Measurements from ENCODE around the gene STX1A.
A peak's percentile ranks its signal among the peaks of the same experiment; 100 is the strongest.

Gene STX1A

DNA sequence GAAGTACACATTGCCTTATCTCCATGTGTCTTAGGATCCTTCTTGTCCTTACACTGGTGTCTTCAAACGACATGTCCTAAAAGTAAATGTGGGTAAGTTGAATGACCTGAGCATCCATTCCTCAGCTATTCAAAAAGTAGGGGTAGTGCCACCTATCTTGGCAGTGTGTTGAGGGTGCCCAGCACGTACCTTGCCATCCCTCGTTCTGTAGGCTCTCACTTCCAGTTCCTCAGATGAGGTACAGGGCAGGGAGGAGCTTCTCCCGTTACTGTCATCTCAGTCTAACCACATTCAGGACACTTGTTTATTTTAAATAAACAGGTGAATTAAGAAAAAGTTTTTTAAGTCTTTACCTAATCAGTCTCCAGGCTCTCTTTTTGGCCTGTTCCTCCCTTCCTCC, 23.1 kb downstream of the STX1A start:
- no peak for DNase-seq (ENCODE audit: insufficient read length, low spot score)
- TF ChIP-seq POLR2AphosphoS5 (IDR thresholded peaks at IDR 0.05; ENCODE audit: low read depth, low read length) (no peak), SPI1 (IDR thresholded peaks at IDR 0.05; ENCODE audit: low read depth, low read length) (no peak), POLR2A (IDR thresholded peaks at IDR 0.05; ENCODE audit: low read depth, low read length) (no peak), TAF1 (IDR thresholded peaks at IDR 0.05; ENCODE audit: low read depth, low read length) (no peak), POU2F2 (IDR thresholded peaks at IDR 0.05; ENCODE audit: low read depth, low read length) (no peak), PAX5 (IDR thresholded peaks at IDR 0.05; ENCODE audit: insufficient read depth, low read length, severe bottlenecking) (no peak)
- no peak for FAIRE-seq

DNA sequence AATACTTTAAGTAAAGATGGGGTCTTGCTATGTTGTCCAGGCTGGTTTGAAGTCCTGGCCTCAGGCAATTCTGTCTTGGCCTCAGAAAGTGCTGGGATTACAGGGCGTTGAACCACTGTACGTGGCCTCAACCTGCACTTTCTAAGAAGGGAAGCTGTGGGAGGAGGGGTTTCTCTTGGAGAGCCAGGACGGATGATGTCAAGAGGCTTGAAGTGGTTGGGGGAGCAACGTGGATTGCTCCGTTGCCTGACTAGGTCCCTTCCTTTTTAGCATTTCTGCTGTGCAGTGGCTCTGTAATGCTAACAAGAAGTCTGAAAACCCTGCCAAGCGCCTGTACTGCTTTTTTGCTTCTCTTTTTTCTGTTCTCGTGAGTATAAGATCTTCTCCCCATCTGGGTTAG, 28.8 kb downstream of the STX1A start:
- TF ChIP-seq POU2F2 (IDR thresholded peaks at IDR 0.05; ENCODE audit: low read depth, low read length) (no peak), SPI1 (IDR thresholded peaks at IDR 0.05; ENCODE audit: low read depth, low read length) (no peak), POLR2AphosphoS5 (IDR thresholded peaks at IDR 0.05; ENCODE audit: low read depth, low read length) (no peak), POLR2A (IDR thresholded peaks at IDR 0.05; ENCODE audit: low read depth, low read length) (no peak), TAF1 (IDR thresholded peaks at IDR 0.05; ENCODE audit: low read depth, low read length) (no peak), PAX5 (IDR thresholded peaks at IDR 0.05; ENCODE audit: insufficient read depth, low read length, severe bottlenecking) (no peak)
- no peak for DNase-seq (ENCODE audit: insufficient read length, low spot score)
- FAIRE-seq: no peak

DNA sequence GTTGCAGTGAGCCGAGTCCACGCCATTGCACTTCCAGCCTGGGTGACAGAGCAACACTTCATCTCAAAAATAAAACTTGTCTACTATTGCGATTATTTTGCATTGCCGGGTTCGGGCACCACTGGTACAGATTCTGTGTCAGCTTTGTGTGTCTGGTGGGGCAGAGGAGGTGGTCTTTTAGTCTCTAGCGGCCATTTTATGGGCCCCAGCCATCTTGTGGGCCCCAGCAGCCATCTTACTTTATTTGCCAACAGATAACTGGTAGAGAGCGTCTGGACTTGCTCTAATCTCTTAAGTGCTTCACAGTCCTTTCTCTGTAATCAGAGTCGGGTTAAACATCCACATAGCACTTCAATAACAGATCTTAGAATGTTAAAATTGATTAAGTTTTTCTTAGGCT, 31.2 kb downstream of the STX1A start:
- DNase-seq (ENCODE audit: insufficient read length, low spot score) (no peak), FAIRE-seq (no peak)
- TF ChIP-seq POU2F2 (IDR thresholded peaks at IDR 0.05; ENCODE audit: low read depth, low read length) (no peak), SPI1 (IDR thresholded peaks at IDR 0.05; ENCODE audit: low read depth, low read length) (no peak), TAF1 (IDR thresholded peaks at IDR 0.05; ENCODE audit: low read depth, low read length) (no peak), POLR2A (IDR thresholded peaks at IDR 0.05; ENCODE audit: low read depth, low read length) (no peak)

DNA sequence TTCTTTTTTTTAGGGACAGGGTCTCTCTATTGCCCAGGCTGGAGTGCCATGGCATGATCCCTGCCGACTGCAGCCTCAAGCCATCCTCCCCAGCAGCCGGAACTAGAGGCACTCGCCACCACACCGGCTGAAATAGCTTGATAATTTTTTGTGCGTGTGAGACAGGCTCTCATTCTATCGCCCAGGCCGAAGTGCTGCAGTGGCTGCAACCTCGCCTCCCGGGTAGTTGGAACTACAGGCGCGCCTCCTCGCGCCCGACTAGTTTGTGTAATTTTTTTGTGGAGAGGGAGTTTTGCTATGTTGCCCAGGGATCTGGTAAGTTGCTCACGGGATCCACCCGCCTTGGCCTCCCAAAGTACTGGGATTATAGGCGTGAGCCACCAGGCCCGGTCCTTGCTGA, 34.2 kb downstream of the STX1A start:
- FAIRE-seq (no peak), DNase-seq (ENCODE audit: insufficient read length, low spot score) (no peak)

DNA sequence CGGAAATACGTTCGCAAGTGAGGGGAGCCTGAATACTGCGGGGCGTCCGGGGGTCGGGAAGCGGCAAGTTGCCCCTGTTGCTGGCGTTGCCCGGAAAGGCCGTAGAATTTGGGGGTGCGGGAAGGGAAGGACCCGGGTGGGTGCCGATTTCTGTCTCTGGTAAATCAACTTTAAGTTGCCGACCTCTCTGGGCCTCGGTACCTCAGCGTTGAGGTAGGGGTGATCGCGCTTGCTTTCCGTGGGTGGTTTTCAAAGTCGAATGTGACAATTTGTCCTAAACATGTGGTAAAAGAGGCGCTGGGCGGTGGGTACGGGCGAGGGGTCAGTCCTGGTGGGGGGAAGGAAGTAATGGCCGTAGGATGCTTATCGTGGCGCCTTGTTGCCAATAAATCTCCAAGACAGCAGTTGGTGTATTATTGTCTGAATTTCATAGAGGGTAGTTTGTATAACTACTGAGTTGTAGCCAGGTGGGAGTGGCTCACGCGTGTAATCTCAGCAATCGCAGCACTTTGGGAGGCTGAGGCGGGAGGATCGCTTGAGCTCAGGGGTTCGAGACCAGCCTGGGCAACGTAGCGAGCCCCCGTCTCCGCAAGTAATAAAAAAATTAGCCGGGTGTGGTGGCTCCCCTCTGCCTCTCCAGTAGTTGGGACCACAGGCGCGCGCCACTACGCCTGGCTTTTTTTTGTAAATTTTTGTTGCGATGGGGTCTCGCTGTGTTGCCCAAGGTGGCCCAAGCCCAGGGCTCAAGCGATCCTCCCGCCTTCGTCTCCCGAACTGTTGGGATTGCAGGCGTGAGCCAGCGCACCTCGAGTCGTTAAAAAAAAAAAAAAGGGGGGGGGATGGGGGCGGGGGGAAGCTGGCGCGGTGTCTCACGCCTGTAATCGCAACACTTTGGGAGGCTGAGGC, 35.4 kb downstream of the STX1A start:
- DNase-seq (ENCODE audit: insufficient read length, low spot score) (no peak), FAIRE-seq (no peak)
- TF ChIP-seq SPI1 (IDR thresholded peaks at IDR 0.05; ENCODE audit: low read depth, low read length): no peak
- no peak for TF ChIP-seq POU2F2 (IDR thresholded peaks at IDR 0.05; ENCODE audit: low read depth, low read length)
- no peak for TF ChIP-seq TAF1 (IDR thresholded peaks at IDR 0.05; ENCODE audit: low read depth, low read length)
- TF ChIP-seq PAX5 (IDR thresholded peaks at IDR 0.05; ENCODE audit: insufficient read depth, low read length, severe bottlenecking): no peak
- no peak for TF ChIP-seq POLR2AphosphoS5 (IDR thresholded peaks at IDR 0.05; ENCODE audit: low read depth, low read length)
- TF ChIP-seq POLR2A (IDR thresholded peaks at IDR 0.05; ENCODE audit: low read depth, low read length): no peak

More for the DNA sequence above, 34.2 kb downstream of the STX1A start:
- no peak for TF ChIP-seq SPI1 (IDR thresholded peaks at IDR 0.05; ENCODE audit: low read depth, low read length)
- TF ChIP-seq POU2F2 (IDR thresholded peaks at IDR 0.05; ENCODE audit: low read depth, low read length): no peak
- no peak for TF ChIP-seq POLR2A (IDR thresholded peaks at IDR 0.05; ENCODE audit: low read depth, low read length)
- no peak for TF ChIP-seq PAX5 (IDR thresholded peaks at IDR 0.05; ENCODE audit: insufficient read depth, low read length, severe bottlenecking)
- no peak for TF ChIP-seq TAF1 (IDR thresholded peaks at IDR 0.05; ENCODE audit: low read depth, low read length)
- no peak for TF ChIP-seq POLR2AphosphoS5 (IDR thresholded peaks at IDR 0.05; ENCODE audit: low read depth, low read length)

DNA sequence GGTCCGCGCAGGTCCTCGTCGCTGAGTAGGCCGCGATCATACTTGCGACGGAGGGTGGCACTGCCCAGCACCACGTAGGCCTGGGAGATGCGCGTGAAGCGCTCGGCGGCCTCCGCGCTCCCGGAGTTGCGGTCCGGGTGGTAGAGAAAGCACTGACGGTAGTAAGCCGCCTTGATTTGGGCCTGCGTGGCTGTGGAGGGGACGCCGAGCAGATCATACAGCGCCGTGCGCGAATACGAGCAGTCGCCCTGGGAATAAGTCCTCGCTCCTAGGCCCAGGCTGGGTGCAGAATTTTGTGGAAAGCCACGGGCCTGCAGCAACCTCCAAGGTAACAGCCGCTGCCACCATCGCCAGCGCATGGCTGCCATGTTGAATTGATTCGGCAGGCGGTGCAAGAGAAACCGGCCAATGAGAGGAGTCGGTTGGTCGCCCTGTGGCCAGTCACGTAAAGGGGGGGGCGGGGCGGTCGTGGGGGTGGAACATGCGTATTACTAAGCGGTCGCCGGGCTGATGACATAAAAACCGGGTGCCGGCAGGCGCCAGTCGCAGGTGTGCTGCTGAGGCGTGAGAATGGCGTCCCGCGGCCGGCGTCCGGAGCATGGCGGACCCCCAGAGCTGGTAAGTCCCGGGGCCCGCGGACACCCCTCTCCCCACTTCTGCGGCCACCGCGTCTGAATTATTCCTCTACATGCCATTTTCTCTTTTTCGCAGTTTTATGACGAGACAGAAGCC, 36.2 kb downstream of the STX1A start, which contains the start of the genes BUD23 and DNAJC30:
Gene BUD23, plus strand, starts transcription at position 542 of the 732 bp plus-strand sequence. Its CDS starts 29 bp downstream, at position 571.
Gene DNAJC30, minus strand, starts transcription at position 398 of the 732 bp plus-strand sequence. Its CDS starts 30 bp downstream, at position 368.
- TF ChIP-seq SPI1 (IDR thresholded peaks at IDR 0.05; ENCODE audit: low read depth, low read length) (no peak), POLR2A (IDR thresholded peaks at IDR 0.05; ENCODE audit: low read depth, low read length) (peak; percentile 88), POU2F2 (IDR thresholded peaks at IDR 0.05; ENCODE audit: low read depth, low read length) (peak; percentile 78), TAF1 (IDR thresholded peaks at IDR 0.05; ENCODE audit: low read depth, low read length) (peak; percentile 93), POLR2AphosphoS5 (IDR thresholded peaks at IDR 0.05; ENCODE audit: low read depth, low read length) (peak; percentile 84), PAX5 (IDR thresholded peaks at IDR 0.05; ENCODE audit: insufficient read depth, low read length, severe bottlenecking) (no peak)
- DNase-seq (ENCODE audit: insufficient read length, low spot score) (peak; percentile 97), FAIRE-seq (peak; percentile 95)

DNA sequence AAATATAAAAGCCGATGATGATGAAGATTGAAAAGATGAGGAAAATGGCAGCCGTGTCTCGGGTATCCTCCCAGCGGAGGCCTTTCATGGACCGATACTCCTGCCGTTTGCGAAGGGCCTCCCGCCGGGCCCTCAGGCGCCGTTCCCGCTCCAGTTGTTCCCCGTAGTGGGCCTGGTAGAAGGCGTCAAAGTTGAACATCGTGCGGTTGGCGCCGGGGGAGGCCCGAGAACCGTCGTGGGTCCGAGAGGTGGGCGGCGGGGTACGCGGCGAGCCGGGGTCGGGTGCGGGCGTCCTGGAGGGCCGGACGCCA, 36.8 kb downstream of the STX1A start:
- no peak for FAIRE-seq
- TF ChIP-seq POLR2A (IDR thresholded peaks at IDR 0.05; ENCODE audit: low read depth, low read length): no peak
- no peak for TF ChIP-seq POLR2AphosphoS5 (IDR thresholded peaks at IDR 0.05; ENCODE audit: low read depth, low read length)
- TF ChIP-seq PAX5 (IDR thresholded peaks at IDR 0.05; ENCODE audit: insufficient read depth, low read length, severe bottlenecking): no peak
- TF ChIP-seq POU2F2 (IDR thresholded peaks at IDR 0.05; ENCODE audit: low read depth, low read length): no peak
- TF ChIP-seq SPI1 (IDR thresholded peaks at IDR 0.05; ENCODE audit: low read depth, low read length): no peak
- TF ChIP-seq TAF1 (IDR thresholded peaks at IDR 0.05; ENCODE audit: low read depth, low read length): no peak
- DNase-seq (ENCODE audit: insufficient read length, low spot score): no peak

DNA sequence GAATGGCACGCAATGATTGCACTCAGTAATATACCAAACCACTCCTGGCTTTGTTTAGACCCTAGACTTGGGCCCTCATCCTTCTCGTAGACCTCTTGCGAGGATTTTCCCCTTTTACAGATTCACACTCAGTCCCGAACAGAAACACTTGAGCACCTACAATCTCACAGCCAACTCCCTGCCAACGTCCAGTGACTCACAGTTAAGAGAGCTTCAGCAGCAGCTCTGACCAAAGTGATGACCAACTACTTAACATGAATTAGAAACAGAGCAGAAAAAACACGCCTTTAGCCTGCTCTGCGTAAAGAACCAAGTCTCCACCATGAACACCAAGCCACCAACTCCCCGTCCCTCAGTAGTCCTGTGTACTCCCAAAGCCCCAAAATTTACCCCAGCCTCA, 38.4 kb downstream of the STX1A start:
- DNase-seq (ENCODE audit: insufficient read length, low spot score) (no peak), FAIRE-seq (no peak)
- TF ChIP-seq POU2F2 (IDR thresholded peaks at IDR 0.05; ENCODE audit: low read depth, low read length) (no peak), SPI1 (IDR thresholded peaks at IDR 0.05; ENCODE audit: low read depth, low read length) (no peak), PAX5 (IDR thresholded peaks at IDR 0.05; ENCODE audit: insufficient read depth, low read length, severe bottlenecking) (no peak), POLR2AphosphoS5 (IDR thresholded peaks at IDR 0.05; ENCODE audit: low read depth, low read length) (no peak), TAF1 (IDR thresholded peaks at IDR 0.05; ENCODE audit: low read depth, low read length) (no peak), POLR2A (IDR thresholded peaks at IDR 0.05; ENCODE audit: low read depth, low read length) (no peak)

DNA sequence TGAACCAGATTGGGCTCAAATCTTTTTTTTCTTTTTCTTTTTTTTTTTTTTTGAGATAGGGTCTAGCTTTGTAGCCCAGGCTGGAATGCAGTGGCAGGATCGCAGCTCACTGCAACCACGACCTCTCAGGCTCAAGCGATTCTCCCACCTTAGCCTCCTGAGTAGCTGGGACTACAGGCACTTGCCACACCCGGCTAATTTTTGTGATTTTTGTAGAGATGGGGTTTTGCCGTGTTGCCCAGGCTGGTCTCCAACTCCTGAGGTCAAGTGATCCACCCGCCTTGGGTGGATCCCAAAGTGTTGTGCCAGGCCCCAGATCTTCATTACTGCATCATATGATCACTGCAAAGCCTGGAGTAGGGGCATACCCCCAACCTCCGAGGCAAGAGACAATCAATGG, 39.0 kb downstream of the STX1A start:
- no peak for DNase-seq (ENCODE audit: insufficient read length, low spot score)
- TF ChIP-seq TAF1 (IDR thresholded peaks at IDR 0.05; ENCODE audit: low read depth, low read length): no peak
- no peak for TF ChIP-seq PAX5 (IDR thresholded peaks at IDR 0.05; ENCODE audit: insufficient read depth, low read length, severe bottlenecking)
- no peak for TF ChIP-seq POLR2AphosphoS5 (IDR thresholded peaks at IDR 0.05; ENCODE audit: low read depth, low read length)
- no peak for TF ChIP-seq POLR2A (IDR thresholded peaks at IDR 0.05; ENCODE audit: low read depth, low read length)
- no peak for TF ChIP-seq SPI1 (IDR thresholded peaks at IDR 0.05; ENCODE audit: low read depth, low read length)
- no peak for TF ChIP-seq POU2F2 (IDR thresholded peaks at IDR 0.05; ENCODE audit: low read depth, low read length)
- no peak for FAIRE-seq
